Trophoblast cell (in vitro differentiated cells and primary cell): ENCODE data around the gene CEND1.

Source experiments
- DNase-seq, 2 donors: peaks; one replicate each; pipeline ENCODE4 v3.0.0-alpha.2; 2016
- H2AFZ ChIP-seq: 2 replicates; pipeline ENCODE4 v1.6.1; 2013; ENCODE audit warnings: low read length, moderate library complexity, mild to moderate bottlenecking; ENCODE audit not compliant: insufficient read depth, poor library complexity
- H2AK5ac ChIP-seq: 2 replicates; pipeline ENCODE4 v1.6.1; 2013; ENCODE audit warnings: mild to moderate bottlenecking, low read length
- H2BK120ac ChIP-seq: 2 replicates; pipeline ENCODE4 v1.6.1; 2013; ENCODE audit warnings: low read length, mild to moderate bottlenecking, moderate library complexity; ENCODE audit not compliant: insufficient read depth, poor library complexity
- H2BK12ac ChIP-seq: 2 replicates; pipeline ENCODE4 v1.6.1; 2013; ENCODE audit warnings: mild to moderate bottlenecking, low read length, moderate library complexity
- H2BK5ac ChIP-seq: 2 replicates; pipeline ENCODE4 v1.6.1; 2013; ENCODE audit warnings: low read length, low read depth, moderate library complexity, mild to moderate bottlenecking; ENCODE audit not compliant: poor library complexity
- H3K14ac ChIP-seq: 2 replicates; pipeline ENCODE4 v1.6.1; 2013; ENCODE audit warnings: mild to moderate bottlenecking, low read length
- H3K18ac ChIP-seq: 2 replicates; pipeline ENCODE4 v1.6.1; 2013; ENCODE audit warnings: mild to moderate bottlenecking, low read length
- H3K23ac ChIP-seq: 2 replicates; pipeline ENCODE4 v1.6.1; 2013; ENCODE audit warnings: low read length
- H3K27ac ChIP-seq: 2 replicates; pipeline ENCODE4 v1.5.1; 2013; ENCODE audit warnings: low read depth, mild to moderate bottlenecking, inconsistent platforms, low read length, moderate library complexity
- H3K27me3 ChIP-seq: 2 replicates; pipeline ENCODE4 v1.6.1; 2013; ENCODE audit warnings: inconsistent platforms, mild to moderate bottlenecking, low read length, moderate library complexity; ENCODE audit not compliant: insufficient read depth
- H3K36me3 ChIP-seq, 2 experiments: 1 replicate in 1 of 2; 2 replicates in 1 of 2; pipeline ENCODE4 v1.6.1; 2013; ENCODE audit warnings: low read length in 2 of 2, mild to moderate bottlenecking in 2 of 2, moderate library complexity in 1 of 2; ENCODE audit not compliant: insufficient read depth in 2 of 2, control insufficient read depth in 1 of 2
- H3K4ac ChIP-seq: 2 replicates; pipeline ENCODE4 v1.6.1; 2013; ENCODE audit warnings: low read depth, mild to moderate bottlenecking, low read length, moderate library complexity
- H3K4me1 ChIP-seq, 2 experiments: 1 replicate in 1 of 2; 2 replicates in 1 of 2; pipeline ENCODE4 v1.6.1; 2013; ENCODE audit warnings: low read length in 2 of 2, mild to moderate bottlenecking in 2 of 2, moderate library complexity in 1 of 2; ENCODE audit not compliant: insufficient read depth in 2 of 2, control insufficient read depth in 1 of 2
- H3K4me2 ChIP-seq: 2 replicates; pipeline ENCODE4 v1.6.1; 2013; ENCODE audit warnings: inconsistent platforms, mild to moderate bottlenecking, low read length, moderate library complexity
- H3K4me3 ChIP-seq: 2 replicates; pipeline ENCODE4 v1.5.1; 2013; ENCODE audit warnings: mild to moderate bottlenecking, low read depth, low read length, inconsistent platforms
- H3K79me1 ChIP-seq: one replicate; pipeline ENCODE4 v1.6.1; 2013; ENCODE audit warnings: low read length
- H3K79me2 ChIP-seq: 2 replicates; pipeline ENCODE4 v1.6.1; 2013; ENCODE audit warnings: low read length, mild to moderate bottlenecking; ENCODE audit not compliant: control insufficient read depth, insufficient read depth, poor library complexity
- H3K9ac ChIP-seq: 2 replicates; pipeline ENCODE4 v1.6.1; 2013; ENCODE audit warnings: mild to moderate bottlenecking, low read length
- H3K9me3 ChIP-seq: 2 replicates; pipeline ENCODE4 v1.6.1; 2013; ENCODE audit warnings: low read depth, mild to moderate bottlenecking, control low read depth, inconsistent platforms, low read length; ENCODE audit not compliant: insufficient read depth
- H4K12ac ChIP-seq: 2 replicates; pipeline ENCODE4 v1.6.1; 2013; ENCODE audit warnings: low read depth, mild to moderate bottlenecking, low read length, moderate library complexity
- H4K8ac ChIP-seq: 2 replicates; pipeline ENCODE4 v1.6.1; 2013; ENCODE audit warnings: low read depth, mild to moderate bottlenecking, low read length, moderate library complexity
- H4K91ac ChIP-seq: one replicate; pipeline ENCODE4 v1.6.1; 2013; ENCODE audit warnings: low read depth, mild to moderate bottlenecking, low read length, moderate library complexity
- WGBS: extraction: QIAGEN DNeasy Blood & Tissue Kit; methylation state at CpG from one replicate; pipeline ENCODE4 v1.1.7; 2013; ENCODE audit warnings: missing lambda C conversion rate; ENCODE audit not compliant: insufficient read length, insufficient coverage; ENCODE audit errors: extremely low coverage; 5-methylcytosine and 5-hydroxymethylcytosine counted together

The CEND1 gene

GRCh38 chr11:763549-764321 lies 26.2 kb downstream of the CEND1 start:
- no peaks in the 10 kb centered on the region for H3K9me3 ChIP-seq
- no peak for DNase-seq
- no peak overlapping the region for H2AK5ac ChIP-seq
- no peak overlapping the region for H3K23ac ChIP-seq
- H3K36me3 ChIP-seq = peaks cover 74 to 76% of the 10 kb centered on the region in 2 experiments
- H3K14ac ChIP-seq = no peak overlapping the region
- no peaks in the 10 kb centered on the region for H3K79me1 ChIP-seq
- no peak overlapping the region for H2AFZ ChIP-seq
- no peak overlapping the region for H4K91ac ChIP-seq
- H3K79me2 ChIP-seq = no peaks in the 10 kb centered on the region
- no peak overlapping the region for H4K8ac ChIP-seq
- no peak overlapping the region for H2BK120ac ChIP-seq
- no peak overlapping the region for H2BK5ac ChIP-seq
- no peak overlapping the region for H4K12ac ChIP-seq
- H3K4ac ChIP-seq = no peak overlapping the region
- H2BK12ac ChIP-seq = no peak overlapping the region
- no peaks in the 10 kb centered on the region for H3K27me3 ChIP-seq
- H3K9ac ChIP-seq = no peak overlapping the region
- H3K4me1 ChIP-seq = no peaks in the 10 kb centered on the region
- no peak overlapping the region for H3K4me3 ChIP-seq
- WGBS = no CpG with 5 or more reads among the region's 22 CpGs
- H3K18ac ChIP-seq = no peak overlapping the region
- H3K27ac ChIP-seq = no peak overlapping the region
- no peak overlapping the region for H3K4me2 ChIP-seq

DNA sequence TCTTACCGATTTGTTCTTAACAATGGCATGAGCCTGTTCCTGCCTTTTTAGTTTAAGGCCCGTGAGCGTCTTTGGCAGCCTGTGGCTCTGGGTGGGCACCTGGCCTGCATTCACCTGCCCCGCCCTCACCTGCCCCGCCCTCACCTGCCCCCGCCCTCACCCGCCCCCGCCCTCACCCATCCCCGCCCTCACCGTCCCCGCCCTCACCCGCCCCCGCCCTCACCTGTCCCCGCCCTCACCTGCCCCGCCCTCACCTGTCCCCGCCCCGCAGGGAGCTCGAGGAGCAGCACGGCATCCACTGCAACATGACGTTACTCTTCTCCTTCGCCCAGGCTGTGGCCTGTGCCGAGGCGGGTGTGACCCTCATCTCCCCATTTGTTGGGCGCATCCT lies 26.8 kb downstream of the CEND1 start:
- H3K27ac ChIP-seq = no peak overlapping the region
- no peaks in the 10 kb centered on the region for H3K9me3 ChIP-seq
- H2BK120ac ChIP-seq = no peak overlapping the region
- H3K4me2 ChIP-seq = no peak overlapping the region
- no peaks in the 10 kb centered on the region for H3K79me1 ChIP-seq
- H4K91ac ChIP-seq = no peak overlapping the region
- H3K23ac ChIP-seq = no peak overlapping the region
- H3K4ac ChIP-seq = no peak overlapping the region
- no peak overlapping the region for H4K8ac ChIP-seq
- no peak overlapping the region for H3K14ac ChIP-seq
- H2AK5ac ChIP-seq = no peak overlapping the region
- no peak overlapping the region for H4K12ac ChIP-seq
- H3K79me2 ChIP-seq = no peaks in the 10 kb centered on the region
- no peak overlapping the region for H2AFZ ChIP-seq
- peak in 1 of 2 donors; percentile 57 for DNase-seq
- H2BK12ac ChIP-seq = no peak overlapping the region
- H3K27me3 ChIP-seq = no peaks in the 10 kb centered on the region
- H3K9ac ChIP-seq = no peak overlapping the region
- no peak overlapping the region for H3K18ac ChIP-seq
- no peak overlapping the region for H2BK5ac ChIP-seq
- H3K36me3 ChIP-seq = peaks cover 74 to 77% of the 10 kb centered on the region in 2 experiments
- no CpG with 5 or more reads among the region's 24 CpGs for WGBS
- H3K4me1 ChIP-seq = no peaks in the 10 kb centered on the region
- H3K4me3 ChIP-seq = no peak overlapping the region

DNA sequence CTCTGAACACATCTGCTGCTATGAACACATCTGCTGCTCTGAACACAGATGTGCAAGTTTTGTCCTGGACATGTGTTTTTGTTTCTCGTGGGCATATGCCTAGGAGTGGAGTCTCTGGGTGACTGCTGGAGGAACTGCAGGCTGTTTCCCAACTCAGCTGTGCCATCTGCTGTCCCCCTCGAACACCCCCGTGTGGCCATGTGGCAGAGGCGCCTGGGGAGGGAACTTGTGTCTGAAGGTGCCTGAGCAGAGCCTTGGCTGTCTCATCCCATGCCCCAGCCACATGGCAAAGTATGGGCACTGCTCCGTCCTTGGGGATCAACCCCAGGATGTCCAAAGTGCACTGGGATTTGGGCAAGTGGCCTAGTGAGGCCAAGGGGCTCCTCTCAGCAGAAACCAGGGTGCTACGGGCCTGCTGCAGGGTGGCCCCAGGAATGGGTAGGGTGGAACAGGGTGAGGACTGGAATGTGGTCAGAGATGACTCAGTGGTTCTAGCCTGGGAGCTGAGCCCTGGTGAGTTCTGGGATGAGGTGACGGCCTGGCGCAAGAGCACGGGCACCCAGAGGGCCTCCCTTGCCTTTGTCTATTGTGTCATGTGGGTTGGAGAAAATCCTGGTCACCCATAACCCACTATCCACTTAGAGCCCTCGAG lies 27.3 kb downstream of the CEND1 start:
- Histone ChIP-seq H3K4ac (no peak overlapping the region), H2AFZ (no peak overlapping the region), H2AK5ac (no peak overlapping the region), H3K18ac (no peak overlapping the region), H3K36me3 (peaks cover 76 to 77% of the 10 kb centered on the region in 2 experiments), H3K14ac (no peak overlapping the region), H2BK5ac (no peak overlapping the region), H3K9ac (no peak overlapping the region), H2BK12ac (no peak overlapping the region), H4K91ac (no peak overlapping the region), H3K9me3 (no peaks in the 10 kb centered on the region), H3K4me3 (no peak overlapping the region), H2BK120ac (no peak overlapping the region), H4K8ac (no peak overlapping the region), H3K79me2 (no peaks in the 10 kb centered on the region), H3K23ac (no peak overlapping the region), H4K12ac (no peak overlapping the region), H3K4me1 (no peaks in the 10 kb centered on the region), H3K27ac (no peak overlapping the region), H3K79me1 (no peaks in the 10 kb centered on the region), H3K4me2 (no peak overlapping the region), H3K27me3 (no peaks in the 10 kb centered on the region)
- WGBS = no CpG with 5 or more reads among the region's 10 CpGs
- peak; percentile 42 to 61 for DNase-seq

- no peaks in the 10 kb centered on the region for H3K79me2 ChIP-seq
- no peak overlapping the region for H2AK5ac ChIP-seq
- peaks cover 76% of the 10 kb centered on the region in 2 experiments for H3K36me3 ChIP-seq
- no peaks in the 10 kb centered on the region for H3K9me3 ChIP-seq
- no peak overlapping the region for H3K18ac ChIP-seq
- no peak overlapping the region for H3K14ac ChIP-seq
- no peak overlapping the region for H2BK12ac ChIP-seq
- H4K91ac ChIP-seq = no peak overlapping the region
- no peak for DNase-seq
- H2BK5ac ChIP-seq = no peak overlapping the region
- H2BK120ac ChIP-seq = no peak overlapping the region
- H3K27me3 ChIP-seq = no peaks in the 10 kb centered on the region
- H4K8ac ChIP-seq = no peak overlapping the region
- no peak overlapping the region for H3K4me2 ChIP-seq
- H3K79me1 ChIP-seq = no peaks in the 10 kb centered on the region
- no peak overlapping the region for H3K4ac ChIP-seq
- no peaks in the 10 kb centered on the region for H3K4me1 ChIP-seq
- H2AFZ ChIP-seq = no peak overlapping the region
- no CpG with 5 or more reads among the region's 8 CpGs for WGBS
- no peak overlapping the region for H3K4me3 ChIP-seq
- no peak overlapping the region for H3K27ac ChIP-seq
- H4K12ac ChIP-seq = no peak overlapping the region
- H3K23ac ChIP-seq = no peak overlapping the region
- H3K9ac ChIP-seq = no peak overlapping the region
Measured at GRCh38 chr11:761526-762108, 28.3 kb downstream of the CEND1 start.
